ENCODE results near the gene ATXN3L.

ATXN3L gene

DNA sequence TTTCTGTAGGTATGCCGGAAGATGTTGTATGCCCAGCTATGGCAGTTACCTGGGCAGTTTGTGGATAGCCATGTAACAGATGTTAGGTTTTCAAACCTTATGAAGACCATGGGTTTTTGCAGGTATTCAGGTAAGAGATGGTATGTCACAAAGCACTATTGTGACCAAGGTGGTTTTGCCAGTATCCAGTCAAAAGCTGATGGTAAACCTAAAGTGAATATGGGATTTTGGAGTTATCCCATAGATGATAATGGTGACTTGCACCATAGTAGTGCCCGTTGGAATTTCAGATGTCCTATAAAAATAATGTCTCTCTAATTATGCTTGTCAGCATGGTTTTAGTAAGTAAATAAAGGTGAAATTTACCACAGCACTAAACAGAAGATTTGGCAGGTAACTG, at the start of gene ATXN3L:
ATXN3L (minus strand) TSS at position 101 of the 400 bp plus-strand sequence. CDS start 119 bp downstream, outside the sequence.
- no peak for DNase-seq

DNA sequence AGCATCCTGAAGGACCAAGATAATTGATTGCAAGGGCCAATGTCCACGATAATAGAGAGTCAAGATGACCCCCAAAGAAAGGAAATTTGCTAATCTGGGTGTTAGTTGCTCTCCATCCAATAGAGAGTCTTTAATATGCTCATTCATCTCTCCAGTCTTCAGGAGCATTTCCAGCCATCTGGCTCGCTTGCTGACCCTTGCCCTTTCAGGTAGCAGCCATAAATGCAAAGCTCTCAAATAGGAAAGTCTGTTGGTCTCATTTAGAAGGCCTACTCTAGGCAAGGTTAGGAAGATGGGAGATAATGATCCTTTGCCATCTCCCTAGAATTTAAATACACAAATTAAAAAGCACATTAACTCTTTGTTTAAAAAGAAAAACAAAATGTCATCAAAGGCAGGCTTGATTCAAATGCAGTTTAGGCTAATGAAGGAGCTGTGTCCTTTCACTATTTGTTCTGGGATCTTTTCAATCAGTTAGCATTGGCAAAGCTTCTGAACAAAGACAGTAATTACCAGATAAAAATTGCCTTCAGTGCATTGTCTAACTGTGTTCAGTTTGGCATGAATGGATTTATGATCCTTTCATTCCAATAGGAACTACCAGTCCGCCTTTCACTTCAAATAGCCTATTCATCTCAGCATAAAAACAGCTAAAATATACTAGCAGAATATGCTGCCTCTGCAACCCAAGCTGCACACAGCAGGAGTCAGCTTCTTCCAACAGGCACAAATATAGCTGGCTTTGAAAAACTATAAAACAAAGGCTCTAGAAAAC, 49.6 kb upstream of the ATXN3L start:
- no peak for DNase-seq

DNA sequence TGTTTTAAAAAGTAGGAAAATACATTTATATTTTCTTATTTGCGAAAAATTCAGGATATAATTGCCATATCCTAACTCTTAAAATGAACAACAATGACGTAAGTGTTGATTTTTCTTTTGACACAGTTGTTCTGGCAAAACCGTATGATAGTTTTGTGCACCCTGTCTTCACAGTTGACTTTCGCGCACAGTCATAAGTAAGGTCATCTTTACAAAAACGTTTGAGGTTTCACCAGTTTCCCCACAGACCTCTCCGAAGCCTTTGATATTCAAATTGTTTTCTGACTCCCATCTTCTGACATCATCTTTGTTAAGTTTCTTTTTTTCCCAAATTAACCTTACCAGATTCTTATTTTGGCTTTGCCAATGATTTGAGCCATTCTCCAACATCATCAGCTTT, 48.1 kb upstream of the ATXN3L start:
- no peak for DNase-seq

DNA sequence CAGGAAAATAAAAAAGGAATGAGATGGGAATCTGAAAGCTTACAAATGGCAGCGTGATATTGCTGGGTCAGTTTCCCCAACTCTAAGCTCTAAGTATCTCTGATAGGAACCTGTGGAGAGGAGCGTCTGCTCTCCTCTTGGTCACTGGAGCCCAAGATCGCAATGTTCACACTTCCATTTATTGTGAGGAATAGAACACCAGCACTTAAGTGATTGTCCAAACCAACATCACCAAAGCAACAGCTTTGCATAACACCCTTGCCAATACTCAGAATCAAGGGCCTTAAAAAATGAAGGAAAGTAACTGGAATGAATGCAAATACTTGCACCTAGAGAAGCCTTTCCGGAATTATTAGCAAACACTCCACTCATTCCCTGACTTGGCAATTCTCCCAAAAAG, 46.8 kb upstream of the ATXN3L start:
- DNase-seq: no peak

DNA sequence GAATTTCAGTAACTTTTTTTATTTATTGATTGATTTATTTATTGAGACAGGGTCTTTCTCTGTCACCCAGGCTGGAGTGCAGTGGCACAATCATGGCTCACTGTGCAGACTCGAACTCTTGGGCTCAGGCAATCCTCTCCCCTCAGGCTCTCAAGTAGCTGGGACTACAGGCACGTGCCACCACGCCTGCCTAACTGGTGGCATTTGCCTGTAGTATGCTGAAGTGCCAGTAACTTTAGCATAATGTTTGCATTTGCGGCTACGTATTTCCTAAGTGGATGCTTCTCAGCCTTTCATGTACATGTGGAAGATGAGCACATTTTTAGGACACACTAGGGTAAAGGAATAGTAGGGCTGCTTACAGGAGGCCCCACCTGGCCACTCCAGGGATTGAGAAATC, 45.3 kb upstream of the ATXN3L start:
- no peak for DNase-seq

DNA sequence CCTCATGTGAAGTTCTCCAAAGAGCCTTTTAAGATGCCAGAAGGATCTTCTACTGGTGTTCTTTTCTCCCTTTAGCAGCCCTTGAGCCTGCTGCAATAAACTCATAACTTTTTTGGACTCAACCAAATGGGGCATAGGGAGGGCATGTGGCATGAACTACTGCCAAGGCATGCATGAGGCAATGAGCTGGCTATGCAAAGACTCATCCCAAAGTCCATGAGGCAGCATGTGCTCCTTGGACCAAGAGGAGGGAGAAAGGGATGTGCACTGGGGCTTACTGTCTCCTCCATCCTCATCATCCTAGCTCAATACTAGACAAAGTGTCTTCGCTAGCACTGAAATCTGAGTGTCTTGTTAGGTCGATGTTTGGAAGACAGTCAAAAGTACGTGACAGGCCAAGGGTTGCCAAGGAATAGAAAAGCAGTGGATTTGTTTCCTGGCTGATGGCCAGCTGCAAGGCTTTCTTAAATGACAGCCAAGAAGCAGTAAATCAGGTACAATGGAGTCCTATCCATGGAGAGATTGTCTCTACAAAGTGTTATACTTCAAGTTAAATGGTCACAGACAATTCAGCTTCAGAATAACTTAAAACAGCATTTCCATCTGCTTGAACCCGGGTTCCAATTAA, 44.5 kb upstream of the ATXN3L start:
- DNase-seq: no peak

DNA sequence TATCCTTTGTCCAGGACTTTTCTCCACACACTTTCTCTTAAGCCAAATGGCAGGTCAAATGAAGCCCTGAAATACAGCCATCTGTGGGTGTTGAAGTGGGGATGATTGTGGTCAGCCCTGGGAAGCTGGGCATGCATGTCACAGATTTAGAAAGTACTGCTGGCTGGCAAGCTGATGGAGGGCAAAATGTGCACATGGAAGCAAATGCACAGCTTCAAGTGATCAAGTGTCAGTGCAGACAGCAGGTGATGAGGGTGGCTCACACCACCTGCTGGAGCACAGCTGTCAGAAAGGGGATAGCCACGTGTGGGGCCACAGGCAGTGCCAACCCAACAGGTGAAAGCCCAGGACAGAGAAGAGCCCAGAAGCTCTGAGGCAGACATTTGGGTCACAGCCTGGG, 40.3 kb upstream of the ATXN3L start:
- no peak for DNase-seq

DNA sequence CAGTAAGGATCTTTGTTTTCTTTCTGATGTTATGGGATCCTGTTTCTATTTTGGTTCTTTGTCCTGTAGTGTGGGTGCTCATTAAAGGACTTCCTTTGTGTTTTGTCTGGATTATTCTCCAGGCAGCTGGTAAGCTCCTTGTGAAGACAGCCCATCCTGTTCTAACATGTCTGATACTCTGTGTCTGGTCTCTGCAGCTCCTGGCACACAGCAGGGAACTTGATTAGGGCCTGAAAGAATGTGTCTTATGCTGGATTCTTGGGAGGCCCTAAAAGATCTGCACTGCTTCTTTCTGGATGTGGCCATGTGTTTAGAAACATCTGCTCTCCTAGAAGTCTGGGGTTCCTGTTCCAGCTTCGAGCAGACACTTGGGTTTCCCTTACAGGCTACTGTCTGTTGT, 38.1 kb upstream of the ATXN3L start:
- no peak for DNase-seq

DNA sequence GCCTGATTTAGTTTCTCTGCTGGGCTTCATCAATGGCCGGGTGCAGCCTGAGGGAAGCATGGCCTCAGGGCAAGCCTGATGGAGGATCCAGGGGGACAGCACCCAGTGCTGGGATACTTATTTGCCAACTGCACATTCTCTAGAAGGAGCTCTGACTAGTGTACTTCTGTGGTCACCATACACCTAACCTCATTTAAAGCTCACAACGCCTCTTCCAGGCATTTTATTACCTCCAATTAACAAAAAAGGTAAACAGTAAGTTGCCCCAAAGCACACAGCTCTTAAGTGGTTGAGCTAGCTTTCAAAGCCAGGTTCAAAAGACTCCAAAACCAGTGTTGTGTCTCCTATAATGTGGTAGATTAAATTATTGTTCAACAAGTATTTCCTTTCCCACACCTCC, 26.8 kb upstream of the ATXN3L start:
- DNase-seq: no peak

DNA sequence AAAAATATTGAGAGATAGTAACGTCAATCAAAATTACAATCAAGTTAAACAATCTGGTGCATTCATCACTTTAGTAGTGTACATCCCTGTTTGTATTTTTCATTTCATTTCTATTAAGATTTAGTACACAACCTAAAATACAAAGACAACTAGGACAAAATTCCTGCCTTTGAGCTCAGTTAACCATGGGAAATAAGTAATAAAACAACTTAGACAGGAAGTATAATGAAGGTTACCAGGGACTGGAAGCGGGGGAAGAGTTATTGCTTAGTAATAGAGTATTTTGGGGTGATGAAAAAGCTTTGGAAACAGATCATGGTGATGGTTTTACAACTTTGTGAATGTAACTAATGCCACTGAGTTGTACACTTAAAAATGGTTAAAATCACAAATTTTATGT, 25.6 kb upstream of the ATXN3L start:
- DNase-seq: no peak

DNA sequence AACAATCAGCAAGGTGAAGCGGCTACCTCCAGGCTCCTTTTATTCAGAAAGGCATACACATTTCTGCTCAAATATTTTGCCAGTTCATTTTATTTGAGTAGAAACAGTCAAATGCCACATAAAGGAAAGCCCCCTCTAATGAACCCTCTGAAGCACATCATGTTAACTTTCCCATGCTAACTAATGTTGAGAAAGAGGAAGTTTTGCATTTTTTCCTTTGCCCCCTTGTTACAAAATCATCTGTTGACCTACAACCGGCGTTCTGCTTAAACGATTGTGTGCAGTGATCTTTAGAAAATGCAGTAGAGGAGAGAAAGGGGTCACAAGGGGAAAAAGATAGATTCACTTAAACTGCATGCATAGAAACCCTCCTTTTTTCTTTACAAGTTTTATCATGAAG, 25.2 kb upstream of the ATXN3L start:
- DNase-seq: no peak

DNA sequence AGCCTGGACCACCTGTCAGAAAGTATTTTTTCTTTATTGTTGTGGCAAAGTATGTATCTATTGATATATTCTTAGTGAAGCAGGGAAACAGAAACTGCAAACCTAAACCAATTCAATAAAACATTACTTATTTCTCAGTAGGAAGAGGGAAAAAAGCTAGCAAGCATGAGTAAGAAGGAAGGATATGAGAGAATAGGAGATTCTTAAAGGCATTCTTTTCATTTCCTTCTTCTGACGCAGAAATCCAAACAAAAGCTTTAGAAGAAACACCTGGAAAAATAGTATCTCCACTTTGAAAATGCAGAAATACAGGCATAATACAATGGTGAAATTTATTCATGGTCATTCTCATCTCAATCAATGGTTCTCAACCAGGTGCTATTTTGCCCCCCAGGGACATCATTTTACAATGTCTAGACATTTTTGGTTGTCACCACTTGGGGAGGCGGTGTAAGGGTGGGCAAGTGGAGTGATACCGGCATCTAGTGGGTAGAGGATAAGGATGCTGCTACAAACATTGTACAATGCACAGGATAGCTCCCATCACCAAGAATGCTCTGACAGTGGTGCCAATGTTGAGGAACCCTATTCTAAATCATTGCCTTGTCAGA, 21.7 kb upstream of the ATXN3L start:
- no peak for DNase-seq

DNA sequence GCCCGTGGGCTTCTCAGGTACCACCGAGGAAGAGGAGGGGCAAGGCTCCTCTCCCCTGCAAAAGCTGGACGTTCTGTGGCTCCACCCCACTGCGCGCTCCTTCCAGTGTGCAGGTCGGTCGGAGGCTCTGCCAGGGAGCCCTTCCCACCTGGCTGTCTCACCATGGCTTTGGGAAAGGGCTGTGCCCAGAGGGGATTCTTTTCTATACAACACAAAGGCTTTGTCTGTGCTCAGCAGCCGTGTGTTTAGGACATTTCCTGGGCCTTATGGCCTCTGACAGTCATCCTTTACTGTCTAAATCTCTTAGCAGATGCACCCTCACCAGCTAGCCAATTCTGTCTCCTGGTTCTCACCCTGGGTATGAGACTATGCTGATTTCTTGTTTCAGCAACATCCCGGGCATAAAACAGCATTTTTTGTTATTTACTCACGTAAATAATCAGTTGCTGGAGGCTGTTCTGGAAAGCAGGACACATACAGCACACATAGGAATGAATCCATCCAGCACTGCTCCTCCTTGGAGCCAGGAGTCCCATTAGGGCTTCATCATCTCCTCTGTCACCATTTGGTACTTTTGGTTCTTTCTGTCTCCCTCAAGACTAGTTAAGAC, 20.4 kb upstream of the ATXN3L start:
- no peak for DNase-seq

DNA sequence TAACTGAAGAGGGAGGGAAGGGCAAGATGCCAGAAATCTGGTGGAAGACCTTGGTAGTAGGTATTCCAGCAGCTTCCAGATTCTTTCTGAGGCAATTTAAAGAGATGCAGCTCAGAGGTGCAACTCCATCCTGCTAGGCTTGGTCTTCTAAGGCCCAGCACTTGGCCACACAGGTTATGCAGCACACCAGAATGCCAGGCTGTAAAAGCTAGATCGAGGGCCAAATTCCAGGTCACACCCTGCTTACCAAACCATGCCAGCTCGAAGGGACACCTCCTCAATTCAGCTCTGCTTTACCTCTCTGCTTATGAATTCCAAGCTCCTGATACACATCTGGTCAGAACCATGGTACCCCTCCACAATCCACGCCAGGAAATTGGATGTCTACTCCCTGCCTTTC, 19.8 kb upstream of the ATXN3L start:
- no peak for DNase-seq

DNA sequence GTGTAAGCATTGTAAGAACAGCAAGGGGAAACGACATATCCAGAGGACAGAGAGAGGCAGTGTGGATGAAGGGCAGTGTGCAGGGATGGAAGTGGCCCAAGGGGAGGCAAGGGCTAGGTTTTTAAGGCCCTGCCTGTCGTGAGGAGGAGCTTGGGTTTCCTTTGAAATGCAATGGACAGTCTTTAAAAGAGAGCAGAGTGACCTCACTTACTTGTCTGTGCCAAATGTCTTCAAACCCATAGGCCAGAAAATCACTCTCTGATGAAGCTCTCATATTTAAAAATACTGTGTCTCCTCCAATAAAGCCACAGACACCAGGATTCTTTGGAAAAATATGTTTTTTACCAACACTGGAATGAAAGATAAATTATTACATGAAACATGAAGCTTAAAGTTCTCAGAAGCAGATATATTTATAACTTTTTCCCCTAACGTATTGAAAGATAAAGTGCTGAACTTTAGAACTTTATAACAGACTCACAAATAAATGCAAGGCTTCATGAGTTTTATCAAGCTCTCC, 19.2 kb upstream of the ATXN3L start:
- DNase-seq: no peak

DNA sequence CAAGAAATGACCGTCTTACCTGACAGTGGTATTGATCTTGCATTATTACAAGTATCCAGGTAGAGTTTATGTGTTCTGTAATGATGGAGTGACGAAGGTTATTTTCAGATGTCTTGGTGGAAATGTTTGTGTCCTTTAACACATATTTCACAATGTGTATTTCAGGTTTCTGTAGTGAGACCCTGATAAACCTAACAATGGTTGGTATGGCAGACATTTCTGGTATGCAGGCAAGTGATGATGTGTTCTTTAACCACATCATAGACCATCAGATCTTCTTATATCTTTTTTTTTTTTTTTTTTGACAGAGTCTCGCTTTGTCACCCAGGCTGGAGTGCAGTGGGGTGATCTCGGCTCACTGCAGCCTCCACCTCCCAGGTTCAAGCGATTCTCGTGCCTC, 14.6 kb upstream of the ATXN3L start:
- DNase-seq: no peak

DNA sequence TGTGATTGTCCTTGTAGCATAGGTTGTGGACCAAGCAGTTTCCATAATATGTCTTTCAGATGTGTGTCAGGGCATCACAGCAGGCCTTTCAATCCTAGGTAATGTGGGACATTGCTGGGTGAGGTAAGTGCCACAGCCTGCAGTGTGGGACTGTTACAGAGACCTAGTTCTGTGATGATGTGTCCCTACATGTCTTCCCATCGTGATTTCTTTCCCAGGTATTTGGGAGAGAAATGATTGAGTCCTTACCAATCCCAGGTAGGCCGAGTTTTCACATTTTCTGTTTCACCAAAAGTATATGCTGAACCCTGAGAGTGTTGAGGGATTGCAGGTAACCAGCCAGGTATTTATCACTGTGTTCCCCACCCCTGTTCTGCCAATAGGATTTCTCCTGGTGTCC, 10.6 kb upstream of the ATXN3L start:
- no peak for DNase-seq

DNA sequence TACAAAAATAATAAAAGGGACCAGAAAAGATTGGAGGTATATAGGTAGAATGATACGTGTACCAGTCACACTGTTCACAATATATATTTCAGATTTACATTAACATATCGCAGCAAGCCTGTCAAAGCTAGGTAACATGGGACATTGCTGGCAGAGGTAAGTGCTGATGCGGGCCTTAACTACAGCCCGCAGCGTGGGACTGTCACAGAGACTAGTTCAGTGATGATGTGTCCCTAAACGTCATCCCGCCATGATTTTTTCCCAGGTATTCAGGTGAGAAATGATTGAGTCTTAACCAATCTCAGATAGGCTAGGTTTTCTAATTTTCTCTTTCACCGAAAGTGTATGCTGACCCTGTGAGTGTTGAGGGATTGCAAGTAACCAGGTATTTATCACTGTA, 7.8 kb upstream of the ATXN3L start:
- DNase-seq: no peak

DNA sequence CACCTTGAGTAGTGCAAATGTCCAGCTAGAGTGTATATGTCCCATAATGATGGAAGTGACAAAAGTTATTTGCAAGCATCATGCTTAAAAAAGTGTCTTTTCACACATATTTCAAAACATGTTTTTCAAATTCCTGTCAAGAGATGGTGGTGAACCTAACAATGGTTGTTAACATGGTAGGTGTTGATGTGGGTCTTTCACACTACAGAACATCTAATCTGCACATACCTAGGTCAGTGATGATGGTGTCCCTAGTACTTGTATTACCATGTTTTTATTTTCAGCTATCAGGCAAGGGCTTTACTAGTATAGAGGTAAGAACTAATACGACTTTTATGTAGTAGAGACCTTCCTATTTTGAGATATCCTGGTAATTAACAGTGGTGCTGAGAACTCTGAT, 3.4 kb upstream of the ATXN3L start:
- DNase-seq: no peak

DNA sequence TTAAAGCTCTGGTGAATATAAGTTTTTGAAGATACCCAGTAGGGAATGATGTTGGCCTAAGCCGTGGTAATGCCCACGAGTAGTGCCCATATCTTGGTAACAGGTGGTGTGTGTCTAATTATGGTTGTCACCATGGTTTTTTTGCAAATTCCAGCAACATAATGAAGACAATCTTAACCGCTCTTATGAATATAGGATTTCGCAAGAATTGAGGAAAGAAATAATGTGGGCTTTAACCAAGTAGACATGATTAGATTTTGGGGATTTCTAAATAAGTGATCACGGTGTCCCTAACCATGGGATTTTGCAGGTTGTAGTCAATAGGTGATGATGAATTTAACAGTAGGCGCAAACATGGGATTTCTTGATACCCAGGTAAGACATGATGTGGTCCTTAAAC, 2.5 kb downstream of the ATXN3L start:
- DNase-seq: no peak

DNA sequence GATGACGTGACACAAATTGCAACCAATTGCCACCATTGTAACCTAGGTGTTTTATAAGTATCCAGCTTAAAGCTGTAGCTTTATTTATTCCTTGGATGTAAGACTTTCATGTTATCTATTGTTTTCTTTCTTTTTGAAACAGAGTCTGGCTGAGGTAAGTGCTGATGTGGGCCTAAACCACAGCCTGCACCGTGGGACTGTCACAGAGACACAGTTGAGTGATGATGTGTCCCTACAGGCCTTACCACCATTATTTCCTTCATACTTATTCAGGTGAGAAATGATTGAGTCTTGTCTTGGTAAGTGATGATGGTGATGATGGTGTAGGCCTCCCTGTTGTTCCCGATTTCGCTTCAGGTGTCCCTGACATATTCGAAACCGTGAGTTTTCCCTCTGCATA, 8.3 kb downstream of the ATXN3L start:
- no peak for DNase-seq

DNA sequence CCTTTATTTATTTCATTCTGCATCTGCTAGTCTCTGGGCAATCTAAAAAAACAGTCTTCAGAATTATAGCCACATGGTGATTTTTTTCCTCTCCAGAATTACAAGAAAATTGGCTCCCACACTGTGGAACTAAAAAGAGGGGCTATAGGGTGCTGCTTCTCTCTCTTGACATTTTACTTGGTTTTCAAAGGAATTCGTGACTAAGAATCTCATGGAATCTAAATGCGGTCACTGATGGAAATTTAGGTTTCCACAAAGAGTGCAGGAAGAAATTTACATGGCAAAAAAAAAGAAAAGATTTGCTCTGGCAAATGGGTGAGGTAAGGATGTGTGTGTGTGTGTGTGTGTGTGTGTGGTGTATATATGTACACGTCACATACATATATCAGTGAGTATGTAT, 10.2 kb downstream of the ATXN3L start:
- DNase-seq: no peak

DNA sequence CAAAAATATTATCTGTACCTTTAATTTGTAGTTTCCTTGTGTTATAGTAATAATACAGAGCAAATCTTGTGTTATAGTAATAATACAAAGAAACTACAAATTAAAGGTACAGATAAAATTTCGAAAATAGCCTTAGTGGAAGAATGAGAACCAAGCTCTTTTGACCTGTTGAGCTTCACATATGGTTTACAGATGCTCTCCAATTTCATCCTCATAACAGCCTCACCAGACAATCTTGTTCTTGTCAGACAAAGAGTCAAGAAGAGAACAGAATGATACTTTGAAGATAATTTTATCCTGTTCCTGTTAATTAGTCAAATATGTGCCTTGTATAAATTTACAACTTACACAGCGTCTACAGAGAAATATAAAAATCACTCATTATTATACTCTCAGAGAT, 12.8 kb downstream of the ATXN3L start:
- no peak for DNase-seq

DNA sequence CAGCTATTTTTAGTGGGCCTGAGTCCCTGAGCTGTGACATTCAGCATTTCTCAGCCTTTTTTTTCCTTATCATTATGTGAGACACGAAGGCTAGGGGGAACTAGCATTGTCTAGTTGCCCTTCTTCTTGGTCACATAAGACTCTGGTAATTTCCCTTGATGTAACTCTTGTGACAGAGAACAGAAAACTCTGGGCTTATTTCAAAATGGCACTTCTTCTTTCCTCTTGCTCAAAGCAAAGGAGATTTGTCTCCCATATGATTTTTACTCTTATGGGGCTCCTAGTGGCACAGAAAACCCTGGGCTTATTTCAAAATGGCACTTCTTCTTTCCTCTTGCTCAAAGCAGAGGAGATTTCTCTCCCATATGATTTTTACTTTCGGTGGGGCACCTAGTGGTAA, 14.7 kb downstream of the ATXN3L start:
- DNase-seq: no peak
